GM12891 (cell line): ENCODE data around the gene APOBEC3H.
A peak's percentile ranks its signal among the peaks of the same experiment; 100 is the strongest.

Source experiments
- DNase-seq: peaks from one replicate; pipeline ENCODE4 v3.0.0; 2011; ENCODE audit warnings: low spot score; ENCODE audit not compliant: insufficient read length
- FAIRE-seq: peaks from 2 replicates; lab custom pipeline; 2011; peaks lifted over from hg19 to GRCh38; lab: Jason Lieb, UNC
- PAX5 ChIP-seq: IDR thresholded peaks from 2 replicates; pipeline ENCODE4 v1.6.1; 2011; ENCODE audit warnings: low read length, moderate library complexity, mild to moderate bottlenecking; ENCODE audit not compliant: insufficient read depth, severe bottlenecking
- POLR2A ChIP-seq: IDR thresholded peaks from 2 replicates; pipeline ENCODE4 v1.6.1; 2011; ENCODE audit warnings: low read depth, low read length, control low read depth
- POLR2AphosphoS5 ChIP-seq: IDR thresholded peaks from 2 replicates; pipeline ENCODE4 v1.6.1; 2011; ENCODE audit warnings: low read depth, low read length, control low read depth
- POU2F2 ChIP-seq: IDR thresholded peaks from 2 replicates; pipeline ENCODE4 v1.6.1; 2011; ENCODE audit warnings: low read depth, mild to moderate bottlenecking, control low read depth, low read length, moderate library complexity
- SPI1 ChIP-seq: IDR thresholded peaks from 2 replicates; pipeline ENCODE4 v1.6.1; 2011; ENCODE audit warnings: low read depth, low read length, control low read depth
- TAF1 ChIP-seq: IDR thresholded peaks from 2 replicates; pipeline ENCODE4 v1.6.1; 2011; ENCODE audit warnings: low read depth, low read length, control low read depth

The APOBEC3H gene

GRCh38 chr22:39110631-39111561 is 13.9 kb downstream of the APOBEC3H start:
- TF ChIP-seq SPI1: no peak
- DNase-seq: no peak
- peak; percentile 23 for FAIRE-seq

DNA sequence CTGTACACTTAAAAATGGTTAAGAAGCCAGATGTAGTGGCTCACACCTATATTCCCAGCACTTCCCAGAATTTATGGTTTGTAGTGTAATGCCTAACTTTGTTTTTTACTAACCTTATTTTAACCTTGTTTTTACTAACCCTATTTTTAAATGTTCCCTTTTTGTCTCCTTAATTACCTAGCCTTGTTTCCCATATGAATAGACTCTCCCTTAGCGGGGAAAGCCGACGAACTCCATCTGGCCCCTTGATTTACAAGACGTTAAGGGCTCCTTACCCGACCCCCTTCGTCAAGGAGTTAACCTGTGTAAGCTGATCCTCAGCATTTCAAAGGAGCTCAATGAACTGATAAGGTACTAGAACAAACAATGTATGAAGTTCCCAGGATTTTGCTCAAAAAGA is 17.1 kb downstream of the APOBEC3H start:
- DNase-seq (no peak), FAIRE-seq (no peak)
- no peak for TF ChIP-seq TAF1
- no peak for TF ChIP-seq POLR2A
- no peak for TF ChIP-seq PAX5
- TF ChIP-seq POLR2AphosphoS5: no peak
- TF ChIP-seq SPI1: no peak
- TF ChIP-seq POU2F2: no peak

- TF ChIP-seq POLR2A (no peak), PAX5 (no peak), POU2F2 (no peak), SPI1 (no peak), POLR2AphosphoS5 (no peak), TAF1 (no peak)
- no peak for FAIRE-seq
- DNase-seq: no peak
Measured at GRCh38 chr22:39115570-39115969, 18.5 kb downstream of the APOBEC3H start.

DNA sequence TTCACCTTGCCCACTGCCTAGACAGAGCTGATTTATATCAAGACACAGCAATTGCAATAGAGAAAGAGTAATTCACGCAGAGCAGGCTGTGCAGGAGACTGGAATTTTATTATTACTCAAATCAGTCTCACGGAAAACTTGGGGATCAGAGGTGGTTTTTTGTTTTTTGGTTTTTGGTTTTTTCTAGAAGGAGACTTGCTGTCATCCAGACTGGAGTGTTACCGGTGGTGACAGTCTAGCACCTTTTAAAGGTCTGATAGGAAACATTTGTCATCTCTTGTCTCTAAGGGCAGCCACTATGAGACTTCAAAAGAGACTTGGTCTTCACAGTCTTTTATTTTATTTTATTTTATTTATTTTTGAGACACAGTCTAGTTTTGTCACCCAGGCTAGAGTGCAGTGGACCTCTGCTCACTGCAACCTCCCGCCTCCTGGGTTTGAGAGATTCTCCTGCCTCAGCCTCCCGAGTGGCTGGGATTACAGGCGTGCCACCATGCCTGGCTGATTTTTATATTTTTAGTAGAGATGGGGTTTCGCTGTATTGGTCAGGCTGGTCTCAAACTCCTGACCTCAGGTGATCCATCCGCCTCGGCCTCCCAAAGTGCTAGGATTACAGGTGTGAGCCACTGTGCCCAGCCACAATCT is 19.1 kb downstream of the APOBEC3H start:
- TF ChIP-seq PAX5 (no peak), TAF1 (no peak), POU2F2 (no peak), POLR2A (no peak), SPI1 (no peak)
- DNase-seq (no peak), FAIRE-seq (no peak)

DNA sequence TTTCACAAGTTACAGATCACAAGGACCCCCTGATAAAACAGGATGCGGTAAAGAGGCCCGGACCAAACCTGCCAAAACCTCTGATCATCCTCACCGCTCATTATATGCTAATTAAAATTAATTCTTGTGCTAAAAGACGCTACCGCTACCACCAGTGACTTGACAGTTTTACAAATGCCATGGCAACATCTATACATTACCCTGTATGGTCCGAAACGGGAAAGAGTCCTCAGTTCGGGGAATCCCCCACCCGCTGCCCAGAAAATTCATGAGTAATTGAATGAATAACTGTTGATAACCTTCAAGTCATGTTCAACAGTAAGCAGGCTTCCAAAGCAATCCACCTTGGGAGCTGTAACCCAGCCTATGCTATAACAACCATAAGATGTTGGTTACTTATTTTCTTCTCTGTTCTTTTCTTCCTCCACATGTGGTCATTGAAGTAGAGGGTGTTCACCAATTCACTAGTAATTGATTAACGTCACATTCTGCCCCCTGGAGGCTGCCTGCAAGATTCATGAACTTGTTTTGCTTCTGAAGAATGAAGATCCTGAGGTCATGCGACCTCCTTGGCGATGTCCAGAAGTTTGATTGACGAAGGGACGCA is 20.6 kb downstream of the APOBEC3H start:
- TF ChIP-seq POU2F2 (peak; percentile 65; the same call in 1 of the 2 replicates), POLR2A (peak; percentile 32; the same call in 1 of the 2 replicates), SPI1 (no peak)
- DNase-seq (no peak), FAIRE-seq (peak; percentile 97)

- no peak for DNase-seq
- TF ChIP-seq SPI1 (no peak), POLR2AphosphoS5 (no peak), PAX5 (no peak), POLR2A (no peak), TAF1 (no peak), POU2F2 (no peak)
- no peak for FAIRE-seq
Measured at GRCh38 chr22:39120983-39121382, 23.9 kb downstream of the APOBEC3H start.

- TF ChIP-seq POLR2AphosphoS5 (no peak), PAX5 (no peak), SPI1 (no peak), POLR2A (no peak), TAF1 (no peak), POU2F2 (no peak)
- FAIRE-seq (no peak), DNase-seq (no peak)
Measured at GRCh38 chr22:39122772-39123470, 25.9 kb downstream of the APOBEC3H start.

- FAIRE-seq (no peak), DNase-seq (no peak)
- TF ChIP-seq POU2F2 (no peak), SPI1 (no peak), POLR2AphosphoS5 (no peak), POLR2A (no peak), PAX5 (no peak), TAF1 (no peak)
Measured at GRCh38 chr22:39123751-39124581, 26.9 kb downstream of the APOBEC3H start.

GRCh38 chr22:39125622-39126021 is 28.6 kb downstream of the APOBEC3H start:
- DNase-seq (no peak), FAIRE-seq (peak; percentile 52)
- no peak for TF ChIP-seq TAF1
- TF ChIP-seq POLR2A: no peak
- no peak for TF ChIP-seq POLR2AphosphoS5
- no peak for TF ChIP-seq POU2F2
- TF ChIP-seq SPI1: no peak
- no peak for TF ChIP-seq PAX5
